OCI-LY7 (cell line): ENCODE measurements around the gene DUSP19. TPM values are rescaled to one million over a fixed set of nuclear protein-coding genes. Genes with fewer than 3 reads are reported as not detected.

ENCODE experiments used
- BruUV-seq: library from RNA; stranded (reverse); fragments of 400-500 nt; replicated peaks from 2 replicates; lab custom pipeline; 2021; lab: Mats Ljungman, UMichigan
- CTCF ChIA-PET: fragments of 300-600 bp; sonication (Branson Sonifier 250); formaldehyde crosslinking; loops from one replicate; lab custom pipeline; 2022; ENCODE audit warnings: antibody characterized with exemption; ENCODE audit not compliant: unreplicated experiment; lab: Charles Lee
- POLR2A ChIA-PET: fragments of 300-600 bp; sonication (Branson Sonifier 250); formaldehyde crosslinking; loops from one replicate; lab custom pipeline; 2022; ENCODE audit warnings: antibody characterized with exemption; lab: Charles Lee
- DNase-seq: peaks from one replicate; pipeline ENCODE4 v3.0.0-alpha.2; 2015; ENCODE audit warnings: low spot score
- H2AFZ ChIP-seq: fragments of 200-600 bp; sonication (generic), shearing (Covaris generic); 2 replicates; pipeline ENCODE4 v1.6.1; 2014; ENCODE audit warnings: mild to moderate bottlenecking, antibody characterized with exemption, low read length, moderate library complexity
- H3K27ac ChIP-seq: fragments of 200-600 bp; sonication (generic); 2 replicates; pipeline ENCODE4 v1.5.1; 2014; ENCODE audit warnings: mixed run types, low read depth, mild to moderate bottlenecking, moderate library complexity, low read length, inconsistent platforms; ENCODE audit not compliant: poor library complexity, severe bottlenecking
- H3K36me3 ChIP-seq: fragments of 200-600 bp; sonication (generic); 2 replicates; pipeline ENCODE4 v1.6.1; 2014; ENCODE audit warnings: mild to moderate bottlenecking, antibody characterized with exemption, low read length, moderate library complexity, mixed read lengths; ENCODE audit not compliant: insufficient read depth
- H3K4me1 ChIP-seq: fragments of 200-600 bp; sonication (generic); 2 replicates; pipeline ENCODE4 v1.5.1; 2014; ENCODE audit warnings: mild to moderate bottlenecking, low read length; ENCODE audit not compliant: insufficient read depth, poor library complexity, severe bottlenecking
- H3K4me2 ChIP-seq: fragments of 200-600 bp; sonication (generic); 2 replicates; pipeline ENCODE4 v1.6.1; 2014; ENCODE audit warnings: mild to moderate bottlenecking, low read length
- H3K4me3 ChIP-seq: fragments of 200-600 bp; sonication (generic); 2 replicates; pipeline ENCODE4 v1.5.1; 2014; ENCODE audit warnings: mild to moderate bottlenecking, low read depth, low read length; ENCODE audit not compliant: poor library complexity, severe bottlenecking
- H3K79me2 ChIP-seq: fragments of 200-600 bp; sonication (generic); 2 replicates; pipeline ENCODE4 v1.6.1; 2016; ENCODE audit warnings: low read depth, mild to moderate bottlenecking, low read length, moderate library complexity, mixed read lengths; ENCODE audit not compliant: insufficient read depth
- H3K9me2 ChIP-seq: fragments of 200-600 bp; sonication (generic); 2 replicates; pipeline ENCODE4 v1.6.1; 2016; ENCODE audit warnings: mild to moderate bottlenecking, low read length, mixed read lengths; ENCODE audit not compliant: insufficient read depth
- H3K9me3 ChIP-seq: fragments of 200-600 bp; sonication (generic); 2 replicates; pipeline ENCODE4 v1.6.1; 2014; ENCODE audit warnings: mild to moderate bottlenecking, mixed run types, low read length, mixed read lengths
- H4K20me1 ChIP-seq: fragments of 200-600 bp; sonication (generic); 2 replicates; pipeline ENCODE4 v1.6.1; 2014; ENCODE audit warnings: mild to moderate bottlenecking, antibody characterized with exemption, low read length, moderate library complexity, mixed read lengths; ENCODE audit not compliant: insufficient read depth
- EZH2phosphoT487 ChIP-seq: fragments of 200-600 bp; sonication (generic); IDR thresholded peaks from 2 replicates; pipeline ENCODE4 v1.6.1; 2018; ENCODE audit warnings: low read depth, borderline replicate concordance, mild to moderate bottlenecking, mixed run types, antibody characterized with exemption, low read length, moderate library complexity, mixed read lengths
- intact Hi-C: fragments of 100-400 bp; cut with micrococcal nuclease; formaldehyde crosslinking; loops from one replicate; pipeline ENCODE4 v1.10.0; 2022; ENCODE audit not compliant: unreplicated experiment
- total RNA-seq, 2 experiments: library from RNA; depleted of rRNA in 1 of 2; stranded (reverse); fragments of >200 nt in 1 of 2; shearing (Covaris generic) in 1 of 2; gene quantifications; 2 replicates each; pipeline ENCODE4 v1.2.3, GENCODE V29; 2014 to 2022
- TF ChIP-seq, protein P1 (sequence below): fragments of 200-600 bp; sonication (generic); conservative IDR thresholded peaks from 2 replicates; pipeline ENCODE4 v1.5.1; 2014; ENCODE audit warnings: mild to moderate bottlenecking, antibody characterized with exemption, low read length, moderate library complexity, mixed read lengths

The DUSP19 gene
- total RNA-seq, 2 experiments from 2014 or later, result 1.2 to 3.9 TPM

DNA sequence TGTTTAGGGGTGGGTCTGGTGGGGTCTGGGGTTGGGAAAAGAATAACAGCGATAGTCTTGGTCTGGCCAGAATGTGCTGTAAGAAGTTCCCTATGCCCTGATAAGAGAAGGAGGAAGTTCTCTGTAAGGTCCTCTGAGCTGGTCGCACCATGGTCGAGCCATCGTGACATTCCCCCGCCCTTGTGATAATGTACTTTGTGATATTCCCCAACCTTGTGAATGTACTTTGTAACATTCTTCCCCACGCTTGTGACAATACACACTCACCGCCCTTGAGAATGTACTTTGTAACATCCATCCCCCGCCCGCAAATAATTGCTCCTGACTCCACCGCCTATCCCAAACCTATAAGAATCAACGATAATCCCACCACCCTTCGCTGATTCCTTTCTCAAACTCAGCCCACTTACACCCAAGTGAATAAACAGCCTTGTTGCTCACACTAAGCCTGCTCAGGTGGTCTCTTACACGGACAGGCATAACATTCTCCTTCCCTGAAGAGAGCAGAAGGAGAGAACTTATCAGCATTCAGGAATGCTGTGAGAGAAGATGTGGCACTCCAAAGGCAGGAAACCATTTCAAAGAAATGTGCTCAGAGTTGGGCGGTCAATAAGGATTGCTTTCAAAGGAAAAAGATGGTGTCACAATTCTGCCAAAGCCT lies 17.8 kb upstream of the DUSP19 start:
- no peaks in the 10 kb centered on the region for H3K9me3 ChIP-seq
- H3K79me2 ChIP-seq, result no peaks in the 10 kb centered on the region
- no peak overlapping the region for H3K4me3 ChIP-seq
- no peak for DNase-seq
- ChIA-PET POLR2A (no interaction called here), CTCF (no interaction called here)
- no peaks in the 10 kb centered on the region for H3K36me3 ChIP-seq
- no peak overlapping the region for H3K27ac ChIP-seq
- BruUV-seq, result no TSS peak
- TF ChIP-seq EZH2phosphoT487, result no peak
- TF ChIP-seq, protein P1, sequence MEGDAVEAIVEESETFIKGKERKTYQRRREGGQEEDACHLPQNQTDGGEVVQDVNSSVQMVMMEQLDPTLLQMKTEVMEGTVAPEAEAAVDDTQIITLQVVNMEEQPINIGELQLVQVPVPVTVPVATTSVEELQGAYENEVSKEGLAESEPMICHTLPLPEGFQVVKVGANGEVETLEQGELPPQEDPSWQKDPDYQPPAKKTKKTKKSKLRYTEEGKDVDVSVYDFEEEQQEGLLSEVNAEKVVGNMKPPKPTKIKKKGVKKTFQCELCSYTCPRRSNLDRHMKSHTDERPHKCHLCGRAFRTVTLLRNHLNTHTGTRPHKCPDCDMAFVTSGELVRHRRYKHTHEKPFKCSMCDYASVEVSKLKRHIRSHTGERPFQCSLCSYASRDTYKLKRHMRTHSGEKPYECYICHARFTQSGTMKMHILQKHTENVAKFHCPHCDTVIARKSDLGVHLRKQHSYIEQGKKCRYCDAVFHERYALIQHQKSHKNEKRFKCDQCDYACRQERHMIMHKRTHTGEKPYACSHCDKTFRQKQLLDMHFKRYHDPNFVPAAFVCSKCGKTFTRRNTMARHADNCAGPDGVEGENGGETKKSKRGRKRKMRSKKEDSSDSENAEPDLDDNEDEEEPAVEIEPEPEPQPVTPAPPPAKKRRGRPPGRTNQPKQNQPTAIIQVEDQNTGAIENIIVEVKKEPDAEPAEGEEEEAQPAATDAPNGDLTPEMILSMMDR, result no peak
- H3K4me2 ChIP-seq, result no peak overlapping the region
- H3K4me1 ChIP-seq, result no peaks in the 10 kb centered on the region
- no peak overlapping the region for H2AFZ ChIP-seq
- H4K20me1 ChIP-seq, result no peaks in the 10 kb centered on the region
- intact Hi-C loops, result no loop called here
- H3K9me2 ChIP-seq, result no peaks in the 10 kb centered on the region

DNA sequence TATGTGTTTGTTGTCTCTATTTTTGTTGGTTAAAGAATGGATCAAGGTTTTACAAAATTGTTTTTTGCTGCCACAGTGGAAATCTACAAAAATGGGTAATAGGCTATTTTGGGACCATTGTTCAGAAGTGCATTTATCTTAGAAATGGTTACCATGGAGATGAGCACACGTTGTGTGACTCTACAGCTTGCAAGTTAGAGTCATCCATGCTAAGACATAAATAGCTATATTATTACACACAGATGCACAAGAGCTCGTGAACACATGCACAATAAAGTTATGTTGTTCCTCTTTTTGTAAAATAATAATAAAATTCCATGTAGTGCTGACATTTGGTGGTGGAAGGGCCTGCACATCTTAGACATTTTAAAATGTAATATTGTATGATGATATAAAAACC lies 15.5 kb upstream of the DUSP19 start:
- no TSS peak for BruUV-seq
- no peaks in the 10 kb centered on the region for H3K4me1 ChIP-seq
- no peak overlapping the region for H3K4me2 ChIP-seq
- intact Hi-C loops, result no loop called here
- POLR2A ChIA-PET, result interaction anchor here (0.6 kb wide), 1 partner anchor 464 kb away, joined by 3 read pairs; no protein-coding TSS in a partner anchor
- H3K9me3 ChIP-seq, result no peaks in the 10 kb centered on the region
- no peaks in the 10 kb centered on the region for H3K36me3 ChIP-seq
- H3K4me3 ChIP-seq, result no peak overlapping the region
- H2AFZ ChIP-seq, result no peak overlapping the region
- H3K27ac ChIP-seq, result no peak overlapping the region
- no peaks in the 10 kb centered on the region for H3K79me2 ChIP-seq
- H3K9me2 ChIP-seq, result no peaks in the 10 kb centered on the region
- CTCF ChIA-PET, result no interaction called here
- TF ChIP-seq EZH2phosphoT487, result no peak
- TF ChIP-seq, protein P1, result no peak
- DNase-seq, result no peak
- H4K20me1 ChIP-seq, result no peaks in the 10 kb centered on the region

DNA sequence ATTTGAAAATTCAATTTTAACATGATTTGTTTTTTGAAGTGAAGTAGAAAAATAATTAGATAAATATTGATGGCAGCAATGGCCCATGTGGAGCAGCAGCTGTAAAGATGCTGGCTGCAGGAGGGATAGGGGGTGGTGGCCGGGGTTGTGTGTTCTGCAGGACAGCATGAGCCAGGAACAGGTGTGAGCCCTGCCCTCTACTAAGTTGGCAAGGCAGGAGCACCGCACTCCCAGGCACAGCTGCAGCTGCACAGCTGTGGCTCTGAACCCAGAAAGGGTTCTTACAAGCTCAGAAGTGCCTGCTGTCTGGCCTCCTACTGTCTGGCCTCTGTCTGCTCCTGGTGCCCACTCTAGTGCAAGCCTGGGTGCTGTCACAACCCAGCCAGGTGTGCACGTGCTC lies 10.0 kb upstream of the DUSP19 start:
- POLR2A ChIA-PET, result interaction anchor here (1.3 to 2.8 kb wide), 2 partner anchors 9 to 69 kb away, joined by 3 to 15 read pairs; partner anchors contain the start of gene DUSP19
- no peaks in the 10 kb centered on the region for H3K9me2 ChIP-seq

More for the DNA sequence above, 10.0 kb upstream of the DUSP19 start:
- H4K20me1 ChIP-seq, result no peaks in the 10 kb centered on the region
- CTCF ChIA-PET, result no interaction called here
- no peak for DNase-seq
- no peaks in the 10 kb centered on the region for H3K4me1 ChIP-seq
- intact Hi-C loops, result no loop called here
- H3K79me2 ChIP-seq, result no peaks in the 10 kb centered on the region
- no peak overlapping the region for H3K4me2 ChIP-seq
- H3K9me3 ChIP-seq, result peaks cover 12% of the 10 kb centered on the region; the same call in 1 of the 2 replicates
- no peaks in the 10 kb centered on the region for H3K36me3 ChIP-seq
- H3K4me3 ChIP-seq, result no peak overlapping the region
- TF ChIP-seq EZH2phosphoT487, result no peak
- TF ChIP-seq, protein P1, result no peak
- no peak overlapping the region for H2AFZ ChIP-seq
- H3K27ac ChIP-seq, result no peak overlapping the region
- BruUV-seq, result no TSS peak
